Measurements from ENCODE around the gene CD164.

GRCh38 chr6:109379711-109380110 is 2.6 kb downstream of the CD164 start:
- TF ChIP-seq, protein P1, sequence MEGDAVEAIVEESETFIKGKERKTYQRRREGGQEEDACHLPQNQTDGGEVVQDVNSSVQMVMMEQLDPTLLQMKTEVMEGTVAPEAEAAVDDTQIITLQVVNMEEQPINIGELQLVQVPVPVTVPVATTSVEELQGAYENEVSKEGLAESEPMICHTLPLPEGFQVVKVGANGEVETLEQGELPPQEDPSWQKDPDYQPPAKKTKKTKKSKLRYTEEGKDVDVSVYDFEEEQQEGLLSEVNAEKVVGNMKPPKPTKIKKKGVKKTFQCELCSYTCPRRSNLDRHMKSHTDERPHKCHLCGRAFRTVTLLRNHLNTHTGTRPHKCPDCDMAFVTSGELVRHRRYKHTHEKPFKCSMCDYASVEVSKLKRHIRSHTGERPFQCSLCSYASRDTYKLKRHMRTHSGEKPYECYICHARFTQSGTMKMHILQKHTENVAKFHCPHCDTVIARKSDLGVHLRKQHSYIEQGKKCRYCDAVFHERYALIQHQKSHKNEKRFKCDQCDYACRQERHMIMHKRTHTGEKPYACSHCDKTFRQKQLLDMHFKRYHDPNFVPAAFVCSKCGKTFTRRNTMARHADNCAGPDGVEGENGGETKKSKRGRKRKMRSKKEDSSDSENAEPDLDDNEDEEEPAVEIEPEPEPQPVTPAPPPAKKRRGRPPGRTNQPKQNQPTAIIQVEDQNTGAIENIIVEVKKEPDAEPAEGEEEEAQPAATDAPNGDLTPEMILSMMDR (CRISPR knock-in tag; IDR thresholded peaks at IDR 0.05) = no peak
- TF ChIP-seq EHMT2 (IDR thresholded peaks at IDR 0.05; ENCODE audit: borderline replicate concordance, low read depth, low read length) (no peak), PHF8 (CRISPR knock-in tag; IDR thresholded peaks at IDR 0.05) (no peak), HCFC1 (IDR thresholded peaks at IDR 0.05; ENCODE audit: low read depth, low read length) (no peak)
- TF ChIP-seq, protein P2, sequence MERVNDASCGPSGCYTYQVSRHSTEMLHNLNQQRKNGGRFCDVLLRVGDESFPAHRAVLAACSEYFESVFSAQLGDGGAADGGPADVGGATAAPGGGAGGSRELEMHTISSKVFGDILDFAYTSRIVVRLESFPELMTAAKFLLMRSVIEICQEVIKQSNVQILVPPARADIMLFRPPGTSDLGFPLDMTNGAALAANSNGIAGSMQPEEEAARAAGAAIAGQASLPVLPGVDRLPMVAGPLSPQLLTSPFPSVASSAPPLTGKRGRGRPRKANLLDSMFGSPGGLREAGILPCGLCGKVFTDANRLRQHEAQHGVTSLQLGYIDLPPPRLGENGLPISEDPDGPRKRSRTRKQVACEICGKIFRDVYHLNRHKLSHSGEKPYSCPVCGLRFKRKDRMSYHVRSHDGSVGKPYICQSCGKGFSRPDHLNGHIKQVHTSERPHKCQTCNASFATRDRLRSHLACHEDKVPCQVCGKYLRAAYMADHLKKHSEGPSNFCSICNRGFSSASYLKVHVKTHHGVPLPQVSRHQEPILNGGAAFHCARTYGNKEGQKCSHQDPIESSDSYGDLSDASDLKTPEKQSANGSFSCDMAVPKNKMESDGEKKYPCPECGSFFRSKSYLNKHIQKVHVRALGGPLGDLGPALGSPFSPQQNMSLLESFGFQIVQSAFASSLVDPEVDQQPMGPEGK (CRISPR knock-in tag; IDR thresholded peaks at IDR 0.05) = no peak
- TF ChIP-seq, protein P3, sequence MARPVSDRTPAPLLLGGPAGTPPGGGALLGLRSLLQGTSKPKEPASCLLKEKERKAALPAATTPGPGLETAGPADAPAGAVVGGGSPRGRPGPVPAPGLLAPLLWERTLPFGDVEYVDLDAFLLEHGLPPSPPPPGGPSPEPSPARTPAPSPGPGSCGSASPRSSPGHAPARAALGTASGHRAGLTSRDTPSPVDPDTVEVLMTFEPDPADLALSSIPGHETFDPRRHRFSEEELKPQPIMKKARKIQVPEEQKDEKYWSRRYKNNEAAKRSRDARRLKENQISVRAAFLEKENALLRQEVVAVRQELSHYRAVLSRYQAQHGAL (CRISPR knock-in tag; IDR thresholded peaks at IDR 0.05; ENCODE audit: not compliant biosample characterization) = no peak

All from HepG2 (cell line).